ENCODE results near the gene DNAAF2. TPM values are rescaled to one million over a fixed set of nuclear protein-coding genes. Genes with fewer than 3 reads are reported as not detected.
"Not testable (repeated sequence)": the region's sequence is repeated elsewhere in the genome, so short reads cannot be mapped to it uniquely, and the experiment has no call there.

The DNAAF2 gene
- total RNA-seq, 2 donors from 2014 or later = 8.6 to 9.1 TPM

GRCh38 chr14:49670475-49670874 lies 35.4 kb upstream of the DNAAF2 start:
- ATAC-seq (ENCODE audit: insufficient number of reproducible peaks, low FRiP score, low read depth) (no peak), DNase-seq (ENCODE audit: low spot score) (no peak)
- no peak overlapping the region for H3K27ac ChIP-seq
- H3K36me3 ChIP-seq = no peaks in the 10 kb centered on the region
- H3K27me3 ChIP-seq (replicated peaks; ENCODE audit: insufficient read depth) = no peaks in the 10 kb centered on the region
- no peak for TF ChIP-seq CTCF (IDR thresholded peaks at IDR 0.05)
- no peaks in the 10 kb centered on the region for H3K9me3 ChIP-seq
- H3K4me1 ChIP-seq (ENCODE audit: control insufficient read depth in 1 of 2, low read depth in 2 of 2) = no peaks in the 10 kb centered on the region
- no peak overlapping the region for H3K4me3 ChIP-seq

- no peak for DNase-seq (ENCODE audit: low spot score)
- no peaks in the 10 kb centered on the region for H3K9me3 ChIP-seq
- no peaks in the 10 kb centered on the region for H3K4me1 ChIP-seq (ENCODE audit: control insufficient read depth in 1 of 2, low read depth in 2 of 2)
- H3K4me3 ChIP-seq = no peak overlapping the region
- H3K27me3 ChIP-seq (replicated peaks; ENCODE audit: insufficient read depth) = no peaks in the 10 kb centered on the region
- no peaks in the 10 kb centered on the region for H3K36me3 ChIP-seq
- no peak overlapping the region for H3K27ac ChIP-seq
- no peak for ATAC-seq (ENCODE audit: insufficient number of reproducible peaks, low FRiP score, low read depth)
- TF ChIP-seq CTCF (IDR thresholded peaks at IDR 0.05) = no peak
These were observed 24.7 kb upstream of the DNAAF2 start for GRCh38 chr14:49659526-49660455.

DNA sequence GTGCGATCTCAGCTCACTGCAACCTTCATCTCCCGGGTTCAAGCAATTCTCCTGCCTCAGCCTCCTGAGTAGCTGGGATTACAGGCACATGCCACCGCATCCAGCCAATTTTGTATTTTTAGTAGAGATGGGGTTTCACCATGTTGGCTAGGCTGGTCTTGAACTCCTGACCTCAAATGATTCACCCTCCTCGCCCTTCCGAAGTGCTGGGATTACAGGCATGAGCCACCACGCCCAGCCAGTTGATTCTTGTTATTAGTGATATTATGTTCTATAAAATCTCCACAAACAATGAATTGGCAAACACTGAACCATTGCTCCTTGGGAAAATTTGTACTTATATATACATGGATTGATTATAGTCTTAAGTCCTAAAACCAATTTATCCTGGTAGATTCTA lies 22.5 kb upstream of the DNAAF2 start:
- not testable (repeated sequence) for ATAC-seq (ENCODE audit: insufficient number of reproducible peaks, low FRiP score, low read depth); H3K9me3 ChIP-seq; H3K36me3 ChIP-seq; H3K27ac ChIP-seq; DNase-seq (ENCODE audit: low spot score); H3K4me3 ChIP-seq; H3K4me1 ChIP-seq (ENCODE audit: control insufficient read depth in 1 of 2, low read depth in 2 of 2); H3K27me3 ChIP-seq (replicated peaks; ENCODE audit: insufficient read depth)

- DNase-seq (ENCODE audit: low spot score) = no peak
- H3K4me3 ChIP-seq = no peak overlapping the region
- no peaks in the 10 kb centered on the region for H3K36me3 ChIP-seq
- no peak overlapping the region for H3K27ac ChIP-seq
- TF ChIP-seq CTCF (IDR thresholded peaks at IDR 0.05) = no peak
- no peaks in the 10 kb centered on the region for H3K27me3 ChIP-seq (replicated peaks; ENCODE audit: insufficient read depth)
- no peaks in the 10 kb centered on the region for H3K4me1 ChIP-seq (ENCODE audit: control insufficient read depth in 1 of 2, low read depth in 2 of 2)
- no peak for ATAC-seq (ENCODE audit: insufficient number of reproducible peaks, low FRiP score, low read depth)
- no peaks in the 10 kb centered on the region for H3K9me3 ChIP-seq
These were observed 19.5 kb upstream of the DNAAF2 start for GRCh38 chr14:49654511-49654910.

GRCh38 chr14:49653508-49653907 lies 18.5 kb upstream of the DNAAF2 start:
- H3K4me3 ChIP-seq = no peak overlapping the region
- no peaks in the 10 kb centered on the region for H3K4me1 ChIP-seq (ENCODE audit: control insufficient read depth in 1 of 2, low read depth in 2 of 2)
- no peak for TF ChIP-seq CTCF (IDR thresholded peaks at IDR 0.05)
- H3K27ac ChIP-seq = no peak overlapping the region
- no peaks in the 10 kb centered on the region for H3K36me3 ChIP-seq
- DNase-seq (ENCODE audit: low spot score) = no peak
- H3K9me3 ChIP-seq = no peaks in the 10 kb centered on the region
- H3K27me3 ChIP-seq (replicated peaks; ENCODE audit: insufficient read depth) = no peaks in the 10 kb centered on the region
- no peak for ATAC-seq (ENCODE audit: insufficient number of reproducible peaks, low FRiP score, low read depth)
